GM12878 (cell line): Measurements from ENCODE around the gene ANO1. TPM values are rescaled to one million over a fixed set of nuclear protein-coding genes. Genes with fewer than 3 reads are reported as not detected.

Source experiments
- ATAC-seq: fragments of 200-7000 bp; cut with Tn5 transposase; 3 replicates; pipeline ENCODE4 v1.9.1; 2020; ENCODE audit warnings: mild to moderate bottlenecking, moderate library complexity
- BruUV-seq: library from RNA; stranded (reverse); fragments of 400-500 nt; replicated peaks from 2 replicates; lab custom pipeline; 2021; lab: Mats Ljungman, UMichigan
- CTCF ChIA-PET: fragments of 300-600 bp; sonication (Branson Sonifier 250); formaldehyde crosslinking; extraction: SDS; loops from one replicate; lab custom pipeline; 2021; ENCODE audit warnings: inconsistent platforms; lab: Yijun Ruan, JAX
- POLR2A ChIA-PET: fragments of 350-600 bp; formaldehyde crosslinking; extraction: SDS; loops from one replicate; lab custom pipeline; 2021; ENCODE audit warnings: inconsistent platforms; lab: Charles Lee
- RAD21 ChIA-PET: fragments of 300-600 bp; sonication (Branson Sonifier 250); formaldehyde crosslinking; loops from one replicate; lab custom pipeline; 2023; ENCODE audit warnings: antibody characterized with exemption; ENCODE audit not compliant: unreplicated experiment; lab: Charles Lee
- SMC1A ChIA-PET: fragments of 300-600 bp; sonication (Branson Sonifier 250); formaldehyde crosslinking; loops from one replicate; lab custom pipeline; 2023; ENCODE audit not compliant: unreplicated experiment, uncharacterized antibody; lab: Charles Lee
- DNase-seq: peaks from one replicate; pipeline ENCODE4 v3.0.0-alpha.2; 2011; ENCODE audit warnings: low read depth, low spot score
- FAIRE-seq: peaks from 3 replicates; lab custom pipeline; 2011; peaks lifted over from hg19 to GRCh38; lab: Jason Lieb, UNC
- H2AFZ ChIP-seq: 2 replicates; pipeline ENCODE4 v1.6.0; 2011; ENCODE audit warnings: low read depth, low read length, control low read depth; ENCODE audit not compliant: control insufficient read depth
- H3K27ac ChIP-seq: 2 replicates; pipeline ENCODE4 v1.5.1; 2011; ENCODE audit warnings: control low read depth; ENCODE audit not compliant: control insufficient read depth, insufficient read depth
- H3K27me3 ChIP-seq, 2 experiments: replicated peaks in 1 of 2; 2 replicates each; pipeline versions ENCODE4 v1.6.0 to v1.6.1; 2011; ENCODE audit warnings: low read length in 1 of 2; ENCODE audit not compliant: control insufficient read depth in 2 of 2, insufficient read depth in 2 of 2
- H3K36me3 ChIP-seq, 2 experiments: 2 replicates each; pipeline ENCODE4 v1.5.1; 2011; ENCODE audit warnings: low read length in 1 of 2; ENCODE audit not compliant: control insufficient read depth in 2 of 2, insufficient read depth in 2 of 2
- H3K4me1 ChIP-seq: 2 replicates; pipeline ENCODE4 v1.6.1; 2011; ENCODE audit warnings: mild to moderate bottlenecking, low read length, moderate library complexity, mixed read lengths; ENCODE audit not compliant: control insufficient read depth, insufficient read depth
- H3K4me2 ChIP-seq: 2 replicates; pipeline ENCODE4 v1.6.0; 2011; ENCODE audit warnings: control low read depth; ENCODE audit not compliant: control insufficient read depth, insufficient read depth
- H3K4me3 ChIP-seq: fragments of 200-600 bp; sonication (generic); 2 replicates; pipeline ENCODE4 v1.5.1; 2016
- H3K79me2 ChIP-seq: 2 replicates; pipeline ENCODE4 v1.6.0; 2011; ENCODE audit warnings: low read length; ENCODE audit not compliant: control insufficient read depth, insufficient read depth
- H3K9ac ChIP-seq: 2 replicates; pipeline ENCODE4 v1.8.0; 2011; ENCODE audit warnings: low read length, control low read depth, mixed read lengths; ENCODE audit not compliant: control insufficient read depth, insufficient read depth
- H3K9me3 ChIP-seq: replicated peaks from 3 replicates; pipeline ENCODE4 v1.5.1; 2011; ENCODE audit warnings: mild to moderate bottlenecking, low read length; ENCODE audit not compliant: control insufficient read depth, insufficient read depth
- H4K20me1 ChIP-seq: 2 replicates; pipeline ENCODE4 v1.6.0; 2011; ENCODE audit not compliant: control insufficient read depth, insufficient read depth
- ATF7 ChIP-seq: fragments of 450-650 bp; IDR thresholded peaks from 2 replicates; pipeline ENCODE4 v1.6.1; 2016; ENCODE audit warnings: low read depth, mild to moderate bottlenecking
- CEBPZ ChIP-seq: fragments of 150-350 bp; IDR thresholded peaks from 2 replicates; pipeline ENCODE4 v1.6.1; 2016; ENCODE audit warnings: low read depth, low read length
- CHD1 ChIP-seq: IDR thresholded peaks from 2 replicates; pipeline ENCODE4 v1.6.1; 2012; ENCODE audit warnings: low read depth, low read length, improper control_type of control experiment
- E4F1 ChIP-seq: fragments of 450-650 bp; IDR thresholded peaks from 2 replicates; pipeline ENCODE4 v1.6.1; 2018; ENCODE audit warnings: borderline replicate concordance, mild to moderate bottlenecking; ENCODE audit not compliant: partially characterized antibody
- FOXK2 ChIP-seq: fragments of 450-650 bp; IDR thresholded peaks from 2 replicates; pipeline ENCODE4 v1.6.1; 2017; ENCODE audit warnings: mild to moderate bottlenecking, moderate library complexity
- GATAD2B ChIP-seq: fragments of 450-650 bp; conservative IDR thresholded peaks from 2 replicates; pipeline ENCODE4 v1.6.1; 2017; ENCODE audit warnings: low read depth, mild to moderate bottlenecking, moderate library complexity
- HCFC1 ChIP-seq: fragments of 150-350 bp; IDR thresholded peaks from 2 replicates; pipeline ENCODE4 v1.6.1; 2014; ENCODE audit warnings: low read length
- JUND ChIP-seq: IDR thresholded peaks from 2 replicates; pipeline ENCODE4 v1.6.1; 2012; ENCODE audit warnings: low read depth, mild to moderate bottlenecking, low read length, improper control_type of control experiment, moderate library complexity
- NR2C1 ChIP-seq: fragments of 450-650 bp; IDR thresholded peaks from 2 replicates; pipeline ENCODE4 v1.6.1; 2017; ENCODE audit warnings: antibody characterized with exemption, mild to moderate bottlenecking, moderate library complexity
- PAX5 ChIP-seq: IDR thresholded peaks from 2 replicates; pipeline ENCODE4 v1.6.1; 2011; ENCODE audit warnings: low read depth, low read length, borderline replicate concordance
- RB1 ChIP-seq: fragments of 450-650 bp; formaldehyde crosslinking; IDR thresholded peaks from 2 replicates; pipeline ENCODE4 v1.6.1; 2017; ENCODE audit warnings: mild to moderate bottlenecking, borderline replicate concordance
- SMARCA5 ChIP-seq: fragments of 450-650 bp; IDR thresholded peaks from 2 replicates; pipeline ENCODE4 v1.6.1; 2017; ENCODE audit warnings: mild to moderate bottlenecking
- ZZZ3 ChIP-seq: IDR thresholded peaks from 2 replicates; pipeline ENCODE4 v1.6.1; 2011; ENCODE audit warnings: low read depth; ENCODE audit not compliant: control insufficient read depth, insufficient read length
- WGBS: methylation state at CpG from one replicate; pipeline ENCODE4 v1.1.6; 2016; ENCODE audit warnings: low lambda C conversion rate; ENCODE audit not compliant: insufficient replicate concordance, insufficient coverage; ENCODE audit errors: missing lambda C conversion rate; 5-methylcytosine and 5-hydroxymethylcytosine counted together
- in situ Hi-C: fragments of 300-500 bp; cut with MboI; formaldehyde crosslinking; loops from 9 replicates; pipeline ENCODE4 v1.14.3; 2018; ENCODE audit warnings: mixed read lengths
- intact Hi-C: fragments of 100-400 bp; cut with micrococcal nuclease; formaldehyde crosslinking; loops from one replicate; pipeline ENCODE4 v1.14.2; 2022; ENCODE audit not compliant: unreplicated experiment
- polyA plus RNA-seq, 11 experiments: library from polyadenylated mRNA; depleted of rRNA in 4 of 11; unstranded in 6 of 11; stranded (reverse) in 5 of 11; fragments of >200 nt; fragmentation: Nextera tagmentation in 4 of 11; fragmentation: Illumina TruSeq in 1 of 11; extraction: Ambion mirVana in 4 of 11; extraction: Trizol in 1 of 11; gene quantifications; 1 replicate in 1 of 11; 2 replicates in 10 of 11; pipeline versions ENCODE4 v1.2.1 to v1.2.3, GENCODE V29; 2011 to 2016; ENCODE audit warnings: inconsistent platforms in 2 of 11, missing spikeins in 2 of 11, low read depth in 1 of 11
- total RNA-seq, 4 experiments: library from RNA; depleted of rRNA in 3 of 4; stranded (reverse); fragments of >200 nt in 3 of 4; fragmentation: Illumina TruSeq in 1 of 4; extraction: Trizol in 1 of 4; gene quantifications; 2 replicates each; pipeline versions ENCODE4 v1.2.1 to v1.2.3, GENCODE V29; 2013 to 2021

ANO1 gene
- total and polyA plus RNA-seq, 10 of the 15 experiments (the other 5 are each of a cell fraction or from before 2014, with no cell fraction given), result 0.01 to 0.38 (median 0.06) TPM; not detected in 7

- TF ChIP-seq E4F1 (no peak), ATF7 (no peak), PAX5 (no peak), RB1 (no peak), FOXK2 (no peak)
- TF ChIP-seq, all 136 proteins: peak for 0
These were observed 5.7 kb upstream of the ANO1 start (continued) for GRCh38 chr11:70072461-70072860.

GRCh38 chr11:70072861-70073755, 5.0 kb upstream of the ANO1 start:
- DNase-seq, result no peak
- no peaks in the 10 kb centered on the region for H3K4me1 ChIP-seq
- POLR2A ChIA-PET, result no interaction called here
- no peak overlapping the region for H3K4me3 ChIP-seq
- H3K27me3 ChIP-seq, result peaks cover 11 to 17% of the 10 kb centered on the region in 2 experiments
- TF ChIP-seq CEBPZ, result no peak
- no peak for TF ChIP-seq ZZZ3
- no peak for TF ChIP-seq CHD1
- no peak for TF ChIP-seq GATAD2B
- TF ChIP-seq JUND, result no peak
- no peak for TF ChIP-seq SMARCA5
- no peak for TF ChIP-seq NR2C1
- TF ChIP-seq HCFC1, result no peak
- BruUV-seq, result no TSS peak
- H3K36me3 ChIP-seq, result no peaks in the 10 kb centered on the region
- CTCF ChIA-PET, result interaction anchor here (0.7 kb wide), 1 partner anchor 111 kb away, joined by 4 read pairs; no protein-coding TSS in a partner anchor
- H3K9me3 ChIP-seq, result no peaks in the 10 kb centered on the region
- WGBS, result 8% methylated on average over 20 of the region's 21 CpGs
- ATAC-seq, result no peak
- no peak overlapping the region for H3K27ac ChIP-seq
- in situ Hi-C loops (no loop called here), intact Hi-C loops (no loop called here)
- no peak overlapping the region for H3K9ac ChIP-seq
- H4K20me1 ChIP-seq, result no peaks in the 10 kb centered on the region
- H3K4me2 ChIP-seq, result no peak overlapping the region
- no peak for FAIRE-seq
- SMC1A ChIA-PET, result no interaction called here
- RAD21 ChIA-PET, result interaction anchor here (0.8 kb wide), 1 partner anchor 81 kb away, joined by 3 read pairs; no protein-coding TSS in a partner anchor
- no peak overlapping the region for H2AFZ ChIP-seq
- H3K79me2 ChIP-seq, result no peaks in the 10 kb centered on the region
